ENCODE results near the gene MRPL38. TPM values are rescaled to one million over a fixed set of nuclear protein-coding genes. Genes with fewer than 3 reads are reported as not detected.

The MRPL38 gene
- 73.6 TPM for total RNA-seq

DNA sequence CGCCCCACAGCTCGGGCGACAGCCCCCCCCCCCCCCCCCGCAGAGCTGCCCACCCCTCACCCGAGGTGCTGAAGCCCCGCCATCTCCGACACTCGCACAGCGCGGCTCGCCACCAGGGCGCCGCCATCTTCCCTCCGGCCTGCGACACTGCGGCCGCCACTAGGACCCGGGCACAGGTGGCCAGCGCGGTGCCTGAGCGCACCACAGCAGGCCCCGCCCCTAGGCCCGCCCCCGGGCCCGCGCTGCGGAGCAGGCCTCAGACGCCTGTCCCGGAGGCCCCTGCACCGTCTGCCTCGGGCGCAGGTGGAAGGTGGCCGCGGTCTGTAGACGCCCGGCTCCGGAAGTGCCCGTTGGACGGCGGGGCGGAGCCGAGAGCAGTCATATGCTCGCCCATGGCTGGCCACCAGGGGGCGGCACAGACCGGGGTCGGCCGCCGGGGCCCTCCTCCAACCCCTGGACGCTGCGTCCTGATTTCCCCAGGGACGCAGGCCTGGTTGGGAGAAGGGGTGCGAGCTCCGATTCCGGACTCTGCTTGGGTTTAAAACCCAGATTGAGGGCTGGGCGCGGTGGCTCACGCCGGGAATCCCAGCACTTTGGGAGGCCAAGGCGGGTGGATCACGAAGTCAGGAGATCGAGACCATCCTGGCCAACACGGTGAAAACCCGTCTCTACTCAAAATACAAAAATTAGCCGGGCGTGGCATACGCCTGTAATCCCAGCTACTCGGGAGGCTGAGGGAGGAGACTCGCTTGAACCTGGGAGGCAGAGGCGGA lies at the start of gene MRPL38:
Gene MRPL38 (minus strand): TSS at position 136 of the 773 bp plus-strand sequence. CDS start 9 bp downstream, at position 127.
- intact Hi-C loops (cut with DNase I) = loop anchor here (5.0 kb wide), 1 partner anchor 102 kb away; no protein-coding TSS in a partner anchor
- DNase-seq (ENCODE audit: low spot score) (peak; percentile 93), ATAC-seq (peak; percentile 96)

DNA sequence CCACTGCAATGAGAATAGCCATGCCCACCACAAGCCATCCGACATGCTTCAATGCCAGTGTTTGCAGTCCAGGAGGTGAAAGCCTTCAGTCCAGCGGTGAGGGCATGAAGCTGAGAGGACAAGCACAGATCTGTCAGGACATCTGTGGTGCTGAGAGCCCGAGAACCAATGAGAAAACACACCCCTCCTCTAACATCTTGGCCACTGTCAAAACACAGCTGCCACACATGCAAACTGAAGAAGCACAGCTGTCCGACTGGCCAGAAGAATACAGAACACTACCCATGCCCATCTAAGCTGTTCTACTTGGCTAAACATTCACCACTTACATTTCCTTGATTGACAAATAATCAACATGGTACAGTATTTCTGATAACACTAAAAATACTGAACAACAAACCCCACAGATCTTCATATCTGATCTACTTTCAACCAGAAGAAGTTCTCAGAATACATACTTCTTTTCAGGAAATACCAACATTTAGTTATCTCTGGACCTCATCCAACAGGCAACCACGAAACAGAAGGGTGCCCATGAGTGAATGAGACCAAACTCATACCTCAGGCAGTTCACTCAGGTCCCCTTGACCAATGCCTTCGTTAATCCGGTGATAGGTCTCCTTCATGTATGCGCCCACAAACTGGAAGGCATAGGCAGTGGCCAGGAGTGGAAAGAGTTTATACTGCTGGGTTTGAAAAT lies 46.3 kb upstream of the MRPL38 start:
- ATAC-seq = no peak
- intact Hi-C loops (cut with DNase I) = no loop called here
- no peak for DNase-seq (ENCODE audit: low spot score)

DNA sequence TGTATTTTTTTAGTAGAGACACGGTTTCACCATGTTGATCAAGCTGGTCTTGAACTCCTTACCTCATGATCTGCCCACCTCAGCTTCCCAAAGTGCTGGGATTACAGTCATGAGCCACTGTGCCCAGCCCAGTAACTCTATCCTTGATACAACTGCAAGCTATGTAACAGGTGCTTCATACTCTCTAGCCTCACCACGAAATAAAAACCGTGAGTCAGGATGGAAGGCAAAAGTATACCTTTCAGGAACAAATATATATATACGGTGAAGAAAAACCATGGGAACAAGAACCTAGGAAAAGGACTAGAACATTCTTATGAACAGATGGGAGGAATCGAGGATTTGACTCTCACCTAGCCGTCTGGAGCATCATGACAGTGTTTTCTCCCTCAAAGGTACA lies 45.7 kb upstream of the MRPL38 start:
- no peak for ATAC-seq
- intact Hi-C loops (cut with DNase I) = no loop called here
- DNase-seq (ENCODE audit: low spot score) = no peak

- no peak for ATAC-seq
Measured at GRCh38 chr17:75945211-75945610, 40.5 kb upstream of the MRPL38 start.

GRCh38 chr17:75943491-75943890 lies 38.8 kb upstream of the MRPL38 start:
- intact Hi-C loops (cut with DNase I) = no loop called here
- DNase-seq (ENCODE audit: low spot score) = no peak
- ATAC-seq = no peak

More at GRCh38 chr17:75945211-75945610, 40.5 kb upstream of the MRPL38 start:
- intact Hi-C loops (cut with DNase I) = no loop called here
- no peak for DNase-seq (ENCODE audit: low spot score)

DNA sequence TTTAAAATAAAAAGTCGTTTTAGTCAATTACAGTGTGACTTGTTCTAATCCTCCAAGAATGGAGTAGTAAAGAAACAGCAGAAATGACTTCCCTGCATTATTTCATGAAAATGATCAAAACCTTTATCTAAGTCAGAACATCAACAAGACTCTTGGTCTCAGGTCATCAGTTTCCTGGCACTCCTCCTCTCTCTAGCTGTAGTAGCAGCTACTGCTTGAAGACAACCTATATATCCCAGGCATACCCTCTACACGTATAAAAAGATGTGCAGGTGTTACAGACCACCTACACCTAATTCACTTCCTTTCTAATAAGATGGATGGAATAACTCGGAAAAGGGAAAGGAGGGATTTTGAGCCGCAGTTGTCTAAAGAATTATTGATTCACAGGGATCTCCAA lies 37.8 kb upstream of the MRPL38 start:
- intact Hi-C loops (cut with DNase I) = no loop called here

GRCh38 chr17:75941442-75941819 lies 36.7 kb upstream of the MRPL38 start:
- ATAC-seq (peak; percentile 14), DNase-seq (ENCODE audit: low spot score) (no peak)
- intact Hi-C loops (cut with DNase I) = no loop called here

More for the DNA sequence above, 37.8 kb upstream of the MRPL38 start:
- no peak for ATAC-seq
- no peak for DNase-seq (ENCODE audit: low spot score)

DNA sequence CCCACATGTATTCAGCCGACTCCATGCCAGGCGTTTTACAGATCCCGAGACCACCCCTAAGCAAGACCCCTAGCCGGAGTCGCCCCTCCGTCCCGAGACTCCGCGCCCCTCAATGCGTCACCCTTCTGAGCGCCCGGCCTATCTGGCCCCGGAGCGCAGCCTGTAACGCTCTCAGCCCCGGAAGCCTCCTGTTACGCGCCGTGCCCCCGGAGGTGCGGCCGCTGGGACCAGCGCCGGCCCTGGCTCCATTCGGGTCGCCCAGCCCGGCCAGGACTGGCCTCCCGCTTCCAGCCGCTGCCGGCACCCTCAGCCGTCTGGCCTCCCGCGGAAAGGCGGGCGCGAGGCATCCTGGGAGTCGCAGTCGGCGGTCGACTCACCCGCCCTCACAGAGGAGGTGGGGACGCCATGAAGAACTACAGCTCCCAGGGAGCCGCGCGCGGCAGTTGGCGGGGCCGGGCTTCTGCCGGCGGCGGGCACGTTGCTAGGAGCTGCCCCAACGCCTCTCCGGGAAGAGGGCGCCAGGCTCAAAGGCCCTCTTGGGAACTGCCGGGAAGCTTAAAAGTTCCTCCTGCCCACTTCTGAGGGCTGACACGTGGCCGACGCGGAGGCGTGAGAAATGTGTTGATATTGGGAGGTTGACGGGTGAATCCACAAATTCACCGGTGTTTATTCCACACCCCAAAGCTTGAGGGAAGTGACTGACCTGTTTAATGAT lies 36.2 kb upstream of the MRPL38 start, which contains the start of gene FBF1:
Gene FBF1 (minus strand): TSS at position 316 of the 715 bp plus-strand sequence. CDS start 2,893 bp downstream, outside the sequence.
- peak; percentile 94 for DNase-seq (ENCODE audit: low spot score)
- intact Hi-C loops (cut with DNase I) = no loop called here
- peak; percentile 99 for ATAC-seq

DNA sequence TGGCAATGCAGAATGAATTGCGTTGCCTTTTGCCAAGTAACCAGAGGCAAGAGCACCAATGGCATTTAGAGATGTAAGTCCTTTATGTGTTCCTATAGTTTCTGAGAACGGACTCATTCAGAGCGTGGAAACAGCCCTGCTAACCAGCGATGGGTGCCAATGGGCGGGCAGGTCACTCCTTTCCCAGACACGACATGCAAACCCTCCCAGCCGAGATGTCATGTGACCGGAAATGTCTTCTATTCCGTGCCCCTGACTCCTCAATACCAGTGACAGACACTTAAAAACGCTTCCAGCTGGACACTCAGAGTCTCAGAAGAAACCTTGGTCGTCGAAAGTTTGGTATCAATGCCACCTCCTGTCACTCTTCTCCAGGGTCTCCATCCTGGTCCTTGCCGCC lies 33.0 kb upstream of the MRPL38 start:
- intact Hi-C loops (cut with DNase I) = no loop called here
- no peak for DNase-seq (ENCODE audit: low spot score)

DNA sequence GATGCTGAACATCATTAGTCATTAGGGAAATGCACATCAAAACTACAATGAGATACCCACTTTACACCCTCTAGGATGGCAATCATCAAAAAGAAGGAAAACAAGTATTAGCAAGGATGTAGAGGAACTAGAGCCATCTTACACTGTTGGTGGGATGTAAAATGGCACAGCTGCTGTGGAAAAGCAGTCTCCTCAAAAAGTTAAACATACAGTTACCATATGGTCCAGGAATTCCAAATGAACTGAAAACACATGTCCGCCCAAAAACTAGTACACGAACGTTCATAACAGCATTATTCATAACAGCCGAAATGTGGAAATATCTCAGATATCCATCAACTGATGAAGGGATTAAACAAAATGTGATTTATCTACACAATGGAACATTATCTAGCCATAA lies 29.1 kb upstream of the MRPL38 start:
- ATAC-seq = no peak
- intact Hi-C loops (cut with DNase I) = no loop called here
- no peak for DNase-seq (ENCODE audit: low spot score)

More for the DNA sequence above, 33.0 kb upstream of the MRPL38 start:
- ATAC-seq = no peak

DNA sequence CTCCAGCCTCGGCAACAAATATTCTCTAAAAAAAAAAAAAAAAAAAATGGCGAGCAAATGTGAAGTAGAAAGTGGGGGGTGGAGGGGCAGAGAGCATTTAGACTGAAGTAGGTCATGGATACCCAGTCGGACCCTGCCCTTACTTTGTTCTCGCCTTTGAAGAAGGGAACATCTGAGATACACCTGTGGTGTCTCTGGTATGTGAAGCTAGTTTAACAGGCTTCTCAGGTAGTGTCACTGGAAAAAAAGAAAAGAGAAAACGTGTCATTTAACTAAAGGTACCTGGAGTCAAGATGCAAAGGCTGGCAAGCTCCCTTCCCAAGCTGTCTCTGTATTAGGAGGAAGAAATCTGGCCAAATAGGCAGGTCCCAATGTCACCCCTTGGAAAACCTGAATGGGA lies 28.2 kb upstream of the MRPL38 start:
- DNase-seq (ENCODE audit: low spot score) (no peak), ATAC-seq (no peak)
- intact Hi-C loops (cut with DNase I) = no loop called here

- no peak for DNase-seq (ENCODE audit: low spot score)
- intact Hi-C loops (cut with DNase I) = no loop called here
- ATAC-seq = no peak
Measured at GRCh38 chr17:75931062-75931461, 26.4 kb upstream of the MRPL38 start.

- intact Hi-C loops (cut with DNase I) = no loop called here
- DNase-seq (ENCODE audit: low spot score) = no peak
- no peak for ATAC-seq
Measured at GRCh38 chr17:75927286-75927922, 22.7 kb upstream of the MRPL38 start.

GRCh38 chr17:75926456-75926855 lies 21.8 kb upstream of the MRPL38 start:
- DNase-seq (ENCODE audit: low spot score) (no peak), ATAC-seq (no peak)
- intact Hi-C loops (cut with DNase I) = no loop called here

GRCh38 chr17:75925912-75926311 lies 21.2 kb upstream of the MRPL38 start:
- intact Hi-C loops (cut with DNase I) = no loop called here
- no peak for ATAC-seq
- DNase-seq (ENCODE audit: low spot score) = no peak

GRCh38 chr17:75925103-75925502 lies 20.4 kb upstream of the MRPL38 start:
- intact Hi-C loops (cut with DNase I) = no loop called here
- no peak for ATAC-seq
- no peak for DNase-seq (ENCODE audit: low spot score)

DNA sequence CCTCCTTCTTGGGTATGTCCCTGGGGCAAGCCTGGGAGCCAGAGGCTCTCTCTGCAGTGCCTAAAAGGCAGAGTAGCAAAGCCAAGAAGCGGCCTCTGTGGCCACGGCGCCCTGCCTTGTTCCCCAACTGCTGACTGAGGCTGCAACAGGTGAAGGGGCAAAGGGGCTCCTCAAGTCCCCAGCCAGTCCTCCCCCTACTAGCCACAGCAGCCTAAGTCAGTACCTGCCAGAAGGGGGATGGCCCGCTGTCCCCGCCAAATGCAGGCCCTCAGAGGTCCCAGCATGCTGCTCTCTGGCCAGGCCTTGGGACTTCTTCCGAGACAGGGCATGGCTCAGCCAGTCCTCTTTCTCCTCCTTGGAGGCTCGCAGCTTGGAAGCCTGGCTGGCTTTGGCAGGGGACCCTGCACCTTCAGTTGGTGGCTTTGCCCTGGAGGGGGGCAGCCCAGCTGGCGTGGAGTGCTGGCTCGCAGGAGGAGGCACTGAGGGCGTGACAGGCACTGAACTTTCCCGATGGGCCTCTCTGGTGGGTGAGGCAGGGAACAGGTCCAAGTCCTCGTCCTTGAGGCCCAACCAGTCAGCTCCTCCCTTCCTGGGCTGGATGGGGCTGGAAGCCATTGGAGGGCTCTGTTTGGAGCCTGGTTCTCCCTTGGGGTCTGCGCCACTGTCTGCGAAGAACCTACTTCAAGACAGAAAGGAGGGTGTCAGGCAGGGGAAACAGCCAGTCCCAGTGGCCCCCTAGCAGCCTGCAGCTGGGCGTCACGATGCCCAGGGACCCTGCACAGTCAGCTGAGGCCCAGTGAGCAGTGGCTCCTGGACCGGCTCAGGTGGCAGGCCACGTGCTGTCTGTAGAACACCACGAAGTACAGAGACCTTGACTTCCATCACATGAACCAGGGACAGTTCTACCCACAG lies 18.5 kb upstream of the MRPL38 start:
- DNase-seq (ENCODE audit: low spot score) (no peak), ATAC-seq (no peak)
- intact Hi-C loops (cut with DNase I) = no loop called here
